Liver (tissue), 3 donors: Measurements from ENCODE around the gene ARHGAP12.

ENCODE experiments used
- ATF3 ChIP-seq: IDR thresholded peaks from 2 replicates; pipeline ENCODE4 v1.6.1; 2016; ENCODE audit warnings: antibody characterized with exemption
- CTCF ChIP-seq: fragments of 150-350 bp; IDR thresholded peaks from 2 replicates; pipeline ENCODE4 v1.5.1; 2017; ENCODE audit warnings: improper control_type of control experiment, low read depth, low read length; ENCODE audit not compliant: missing input control
- EGR1 ChIP-seq, 2 donors: IDR thresholded peaks; 2 replicates each; pipeline ENCODE4 v1.6.1; 2016 to 2018; ENCODE audit warnings: antibody characterized with exemption in 2 of 2, low read depth in 2 of 2
- GABPA ChIP-seq, 2 donors: IDR thresholded peaks in 1 of 2; conservative IDR thresholded peaks in 1 of 2; 2 replicates each; pipeline ENCODE4 v1.6.1; 2016; ENCODE audit warnings: antibody characterized with exemption in 2 of 2, mild to moderate bottlenecking in 1 of 2, moderate library complexity in 1 of 2
- HNF4G ChIP-seq: IDR thresholded peaks from 2 replicates; pipeline ENCODE4 v1.6.1; 2016; ENCODE audit warnings: antibody characterized with exemption
- JUND ChIP-seq, 2 donors: IDR thresholded peaks; 2 replicates each; pipeline ENCODE4 v1.6.1; 2016; ENCODE audit warnings: antibody characterized with exemption in 2 of 2
- MAX ChIP-seq: IDR thresholded peaks from 2 replicates; pipeline ENCODE4 v1.6.1; 2016; ENCODE audit warnings: antibody characterized with exemption
- RAD21 ChIP-seq, 2 donors: IDR thresholded peaks; 2 replicates each; pipeline ENCODE4 v1.6.1; 2016; ENCODE audit warnings: antibody characterized with exemption in 2 of 2, mild to moderate bottlenecking in 2 of 2
- RXRA ChIP-seq, 2 donors: IDR thresholded peaks; 2 replicates each; pipeline ENCODE4 v1.6.1; 2017 to 2018; ENCODE audit warnings: antibody characterized with exemption in 2 of 2, mild to moderate bottlenecking in 1 of 2
- SP1 ChIP-seq: IDR thresholded peaks from 2 replicates; pipeline ENCODE4 v1.6.1; 2018; ENCODE audit warnings: antibody characterized with exemption, mild to moderate bottlenecking
- TAF1 ChIP-seq: conservative IDR thresholded peaks from 2 replicates; pipeline ENCODE4 v1.6.1; 2016; ENCODE audit warnings: antibody characterized with exemption, mild to moderate bottlenecking
- YY1 ChIP-seq: IDR thresholded peaks from 2 replicates; pipeline ENCODE4 v1.6.1; 2016; ENCODE audit warnings: antibody characterized with exemption, mild to moderate bottlenecking
- donor health status: healthy.
- donor health status: healthy.

DNA sequence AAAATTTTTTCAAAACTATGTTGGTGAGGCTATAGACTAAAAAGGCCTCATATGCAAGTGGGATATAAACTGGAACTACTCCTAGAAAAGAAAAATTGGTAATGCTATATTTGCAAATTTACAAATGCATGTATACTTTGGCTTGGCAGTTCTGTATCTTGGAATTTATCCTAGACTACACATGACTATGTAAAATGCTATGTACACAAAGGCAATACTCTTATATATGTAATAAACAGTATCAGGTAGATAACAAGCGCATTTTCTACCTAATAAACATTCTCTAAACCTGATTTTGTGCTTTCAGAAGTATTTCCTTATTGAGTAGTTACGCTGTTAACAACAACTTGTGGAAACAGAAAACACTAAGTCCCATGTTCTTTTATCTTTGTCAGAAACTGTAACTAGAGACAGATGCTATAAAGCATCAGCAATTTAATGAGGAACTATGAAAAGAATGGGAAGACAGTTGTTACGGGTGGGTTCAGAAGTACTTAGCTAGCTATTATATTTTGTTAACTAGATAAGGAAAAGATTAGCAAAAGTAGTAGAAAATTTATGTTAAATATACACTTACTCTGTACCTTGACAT is 107.8 kb downstream of the ARHGAP12 start:
- TF ChIP-seq CTCF (no peak), RXRA (IDR thresholded peaks at IDR 0.05) (no peak), YY1 (no peak), JUND (IDR thresholded peaks at IDR 0.05) (no peak), HNF4G (no peak), SP1 (no peak), GABPA (IDR thresholded peaks at IDR 0.05 in 1 of 2, conservative IDR thresholded peaks at IDR 0.05 in 1 of 2) (no peak), MAX (no peak), EGR1 (IDR thresholded peaks at IDR 0.05; ENCODE audit: low read depth in 2 of 2) (no peak), TAF1 (no peak), ATF3 (no peak), RAD21 (IDR thresholded peaks at IDR 0.05) (no peak)
